Measurements from ENCODE around the gene LARGE1. TPM values are rescaled to one million over a fixed set of nuclear protein-coding genes. Genes with fewer than 3 reads are reported as not detected.

LARGE1 gene
- total RNA-seq, 2 experiments from 2014 or later: 0.58 to 1.1 TPM

- no peak overlapping the region for H3K4me3 Mint-ChIP-seq
- no peaks in the 10 kb centered on the region for H3K27me3 Mint-ChIP-seq
- no peak overlapping the region for H3K27ac Mint-ChIP-seq
- no peaks in the 10 kb centered on the region for H3K36me3 Mint-ChIP-seq
- ATAC-seq (no peak), DNase-seq (no peak)
- peaks cover 9% of the 10 kb centered on the region for H3K9me3 Mint-ChIP-seq (ENCODE audit: low read depth)
- CTCF ChIA-PET: interaction anchor here (1.3 to 1.4 kb wide), 2 partner anchors 60 to 218 kb away, joined by 3 read pairs; no protein-coding TSS in a partner anchor
- no peaks in the 10 kb centered on the region for H3K4me1 Mint-ChIP-seq
Observed at GRCh38 chr22:33519974-33520903, 400.0 kb downstream of the LARGE1 start.

GRCh38 chr22:33519071-33519973 is 401.0 kb downstream of the LARGE1 start:
- Mint-ChIP-seq H3K9me3 (ENCODE audit: low read depth) (peaks cover 9% of the 10 kb centered on the region), H3K27me3 (no peaks in the 10 kb centered on the region), H3K36me3 (no peaks in the 10 kb centered on the region), H3K4me3 (no peak overlapping the region), H3K4me1 (no peaks in the 10 kb centered on the region), H3K27ac (no peak overlapping the region)
- DNase-seq (no peak), ATAC-seq (no peak)
- CTCF ChIA-PET: interaction anchor here (0.8 to 1.3 kb wide), 2 partner anchors 44 to 217 kb away, joined by 3 read pairs; no protein-coding TSS in a partner anchor

DNA sequence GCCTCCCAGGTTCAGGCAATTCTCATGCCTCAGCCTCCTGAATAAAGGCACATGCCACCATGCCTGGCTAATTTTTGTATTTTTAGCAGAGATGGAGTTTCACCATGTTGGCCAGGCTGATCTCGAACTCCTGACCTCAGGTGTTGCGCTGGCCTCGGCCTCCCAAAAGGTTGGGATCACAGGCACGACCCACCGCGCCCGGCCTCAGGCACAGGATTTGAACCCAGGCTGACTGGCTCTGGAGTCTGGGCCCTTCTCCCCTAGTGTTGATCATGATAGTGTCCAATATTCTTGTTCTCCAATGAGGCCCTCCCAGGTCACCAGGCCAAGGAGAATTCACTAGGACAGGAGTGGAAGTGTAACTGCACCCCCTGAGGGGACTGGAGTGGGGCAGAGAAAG is 401.9 kb downstream of the LARGE1 start:
- H3K27ac Mint-ChIP-seq: no peak overlapping the region
- CTCF ChIA-PET: no interaction called here
- H3K27me3 Mint-ChIP-seq: no peaks in the 10 kb centered on the region

GRCh38 chr22:33515795-33516194 is 404.5 kb downstream of the LARGE1 start:
- CTCF ChIA-PET: no interaction called here
- Mint-ChIP-seq H3K9me3 (ENCODE audit: low read depth) (peaks cover 2% of the 10 kb centered on the region), H3K4me3 (no peak overlapping the region), H3K4me1 (no peaks in the 10 kb centered on the region), H3K27ac (no peak overlapping the region), H3K36me3 (no peaks in the 10 kb centered on the region), H3K27me3 (no peaks in the 10 kb centered on the region)
- no peak for ATAC-seq
- no peak for DNase-seq

More for the DNA sequence above, 401.9 kb downstream of the LARGE1 start:
- no peak for DNase-seq
- H3K4me3 Mint-ChIP-seq: no peak overlapping the region
- H3K36me3 Mint-ChIP-seq: no peaks in the 10 kb centered on the region
- H3K9me3 Mint-ChIP-seq (ENCODE audit: low read depth): peaks cover 9% of the 10 kb centered on the region
- ATAC-seq: no peak
- no peaks in the 10 kb centered on the region for H3K4me1 Mint-ChIP-seq

DNA sequence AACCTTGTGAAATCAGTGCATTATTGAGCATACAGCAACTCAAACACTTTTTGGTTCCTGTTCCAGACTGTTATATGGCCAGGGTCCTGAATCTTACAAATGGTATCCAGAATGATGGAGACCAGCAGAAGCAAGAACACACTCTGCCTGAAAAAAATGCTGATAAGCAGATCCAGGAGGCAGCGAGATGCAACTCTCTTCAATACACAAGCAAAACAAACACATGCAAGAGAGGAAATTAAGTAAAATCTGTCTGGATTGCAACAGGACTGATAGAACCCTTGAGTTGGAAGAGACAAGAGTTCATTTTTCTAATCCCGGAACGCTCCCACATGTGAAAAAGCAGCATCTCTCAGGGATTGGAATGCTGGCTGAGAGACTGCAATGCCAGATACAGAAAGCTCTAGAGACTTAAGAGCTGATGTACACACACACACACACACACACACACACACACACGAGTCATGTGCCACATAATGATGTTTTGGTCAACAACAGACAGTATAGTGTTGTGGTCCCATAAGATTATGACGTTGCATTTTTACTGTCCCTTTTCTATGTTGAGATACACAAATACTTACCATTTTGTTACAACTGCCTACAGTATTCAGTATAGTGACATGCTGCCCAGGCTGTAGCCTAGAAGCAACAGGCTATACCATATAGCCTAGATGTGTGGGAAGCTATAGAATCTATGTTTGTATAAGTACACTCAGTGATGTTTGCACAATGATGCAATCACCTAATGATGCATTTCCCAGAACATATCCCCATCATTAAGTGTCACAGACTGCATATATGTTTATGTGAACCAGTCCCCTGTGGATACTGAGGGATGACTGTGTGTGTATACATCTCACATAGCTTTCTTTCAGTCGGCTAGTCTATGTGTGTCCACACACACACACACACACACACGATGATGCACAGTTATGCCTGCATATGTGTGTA is 406.6 kb downstream of the LARGE1 start:
- peaks cover 2% of the 10 kb centered on the region for H3K9me3 Mint-ChIP-seq (ENCODE audit: low read depth)
- no peaks in the 10 kb centered on the region for H3K4me1 Mint-ChIP-seq
- no peaks in the 10 kb centered on the region for H3K36me3 Mint-ChIP-seq
- CTCF ChIA-PET: no interaction called here
- no peak overlapping the region for H3K4me3 Mint-ChIP-seq
- H3K27ac Mint-ChIP-seq: no peak overlapping the region
- no peak for ATAC-seq
- DNase-seq: no peak
- no peaks in the 10 kb centered on the region for H3K27me3 Mint-ChIP-seq

- H3K4me3 Mint-ChIP-seq: no peak overlapping the region
- no peak for ATAC-seq
- H3K4me1 Mint-ChIP-seq: no peaks in the 10 kb centered on the region
- no peaks in the 10 kb centered on the region for H3K36me3 Mint-ChIP-seq
- CTCF ChIA-PET: no interaction called here
- peaks cover 4% of the 10 kb centered on the region for H3K9me3 Mint-ChIP-seq (ENCODE audit: low read depth)
- no peak overlapping the region for H3K27ac Mint-ChIP-seq
- no peaks in the 10 kb centered on the region for H3K27me3 Mint-ChIP-seq
- no peak for DNase-seq
Observed at GRCh38 chr22:33512908-33513307, 407.4 kb downstream of the LARGE1 start.

GRCh38 chr22:33510429-33510904 is 409.8 kb downstream of the LARGE1 start:
- no peak for DNase-seq
- no peaks in the 10 kb centered on the region for H3K36me3 Mint-ChIP-seq

DNA sequence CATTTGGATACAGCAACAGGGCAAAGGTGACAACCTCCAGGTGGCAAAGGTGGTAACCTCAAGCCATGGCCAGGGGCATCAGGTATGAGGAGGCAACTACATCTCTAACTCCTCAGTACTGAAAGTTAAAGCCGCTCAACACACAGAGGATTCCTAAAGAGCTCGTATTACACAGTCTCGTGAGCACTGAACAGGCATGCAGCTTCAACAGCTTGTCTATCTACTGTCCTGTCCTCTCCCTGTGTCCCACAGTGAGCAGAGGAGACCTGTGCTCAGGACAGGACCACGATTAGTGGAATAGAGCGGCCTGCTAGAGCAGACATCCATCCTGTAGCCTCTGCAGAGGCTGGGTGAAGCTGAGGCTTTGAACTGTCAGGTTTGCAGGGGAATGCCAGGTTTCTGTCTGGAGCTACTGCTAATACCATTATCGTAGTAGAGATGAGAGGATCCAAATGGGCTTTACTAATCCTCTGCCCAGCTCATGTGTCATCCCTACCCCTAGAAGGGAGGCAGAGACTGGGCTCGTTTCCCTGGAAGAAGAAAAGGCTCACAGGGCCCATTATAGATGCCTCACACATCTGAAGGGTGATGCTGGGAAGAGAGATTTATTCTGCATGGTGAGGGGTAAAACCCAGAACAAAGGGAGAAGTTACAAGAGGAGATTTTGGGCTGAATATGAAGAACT is 415.2 kb downstream of the LARGE1 start:
- Mint-ChIP-seq H3K27ac (no peak overlapping the region), H3K4me1 (no peaks in the 10 kb centered on the region), H3K27me3 (no peaks in the 10 kb centered on the region), H3K4me3 (no peak overlapping the region), H3K36me3 (no peaks in the 10 kb centered on the region), H3K9me3 (ENCODE audit: low read depth) (peaks cover 4% of the 10 kb centered on the region)
- CTCF ChIA-PET: no interaction called here
- DNase-seq (no peak), ATAC-seq (no peak)

More at GRCh38 chr22:33510429-33510904, 409.8 kb downstream of the LARGE1 start:
- Mint-ChIP-seq H3K4me3 (no peak overlapping the region), H3K4me1 (no peaks in the 10 kb centered on the region), H3K9me3 (ENCODE audit: low read depth) (peaks cover 4% of the 10 kb centered on the region), H3K27ac (no peak overlapping the region), H3K27me3 (no peaks in the 10 kb centered on the region)
- ATAC-seq: no peak
- CTCF ChIA-PET: no interaction called here

DNA sequence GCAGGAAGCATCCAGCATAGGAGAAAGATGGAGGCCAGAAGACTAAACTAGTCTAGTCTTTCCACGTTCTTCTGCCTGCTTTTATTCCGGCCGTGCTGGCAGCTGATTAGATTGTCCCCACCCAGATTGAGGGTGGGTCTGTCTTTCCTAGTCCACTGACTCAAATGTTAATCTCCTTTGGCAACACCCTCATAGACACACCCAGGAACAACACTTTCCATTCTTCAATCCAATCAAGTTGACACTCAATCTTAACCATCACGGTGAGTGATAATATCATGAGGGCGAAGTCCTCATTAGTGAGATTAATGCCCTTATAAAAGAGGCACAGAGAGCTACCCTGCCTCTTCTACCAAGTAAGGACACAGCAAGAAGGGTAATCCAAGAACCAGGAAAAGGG is 424.2 kb downstream of the LARGE1 start:
- Mint-ChIP-seq H3K27me3 (no peaks in the 10 kb centered on the region), H3K36me3 (no peaks in the 10 kb centered on the region), H3K4me3 (no peak overlapping the region), H3K27ac (no peak overlapping the region), H3K9me3 (ENCODE audit: low read depth) (peaks cover 2% of the 10 kb centered on the region), H3K4me1 (peaks cover 2% of the 10 kb centered on the region)
- ATAC-seq (no peak), DNase-seq (no peak)
- CTCF ChIA-PET: no interaction called here

DNA sequence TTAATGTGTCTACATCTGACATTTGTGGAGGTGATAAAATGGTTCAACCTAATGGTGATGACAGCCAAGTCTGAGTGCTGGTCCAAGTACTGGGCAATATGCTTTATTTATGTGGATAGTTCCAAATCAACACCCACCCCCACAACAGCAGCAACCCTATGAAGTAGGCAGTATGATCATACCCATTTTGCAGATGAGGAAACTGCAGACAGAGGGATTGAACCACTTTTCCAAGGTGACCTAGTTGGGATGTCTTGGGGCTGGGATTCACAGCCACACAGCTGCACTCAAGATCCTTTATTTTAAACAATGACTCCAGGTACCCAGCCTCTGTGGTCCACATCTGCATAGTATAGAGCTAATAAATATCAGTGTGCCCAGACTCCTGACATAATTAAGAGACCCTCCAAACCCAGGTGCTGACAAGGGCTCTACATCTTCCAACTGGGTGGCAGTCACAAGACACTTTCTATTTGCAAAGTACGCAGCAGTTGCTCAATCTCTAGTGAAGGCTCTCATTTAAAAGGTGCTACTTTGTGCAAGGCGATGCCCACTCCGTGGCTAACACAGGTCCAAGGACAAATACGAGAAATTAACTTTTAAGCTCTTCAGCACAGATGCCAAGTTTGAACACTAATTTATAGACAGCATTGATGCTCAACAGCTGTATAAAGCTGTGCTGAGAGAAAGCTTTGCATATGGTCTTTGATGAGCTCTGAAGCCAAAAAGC is 426.6 kb downstream of the LARGE1 start:
- peaks cover 2% of the 10 kb centered on the region for H3K4me1 Mint-ChIP-seq
- no peaks in the 10 kb centered on the region for H3K36me3 Mint-ChIP-seq
- H3K4me3 Mint-ChIP-seq: no peak overlapping the region
- DNase-seq: no peak
- CTCF ChIA-PET: no interaction called here
- H3K27ac Mint-ChIP-seq: no peak overlapping the region
- no peak for ATAC-seq
- peaks cover 5% of the 10 kb centered on the region for H3K9me3 Mint-ChIP-seq (ENCODE audit: low read depth)
- no peaks in the 10 kb centered on the region for H3K27me3 Mint-ChIP-seq

GRCh38 chr22:33492210-33492651 is 428.0 kb downstream of the LARGE1 start:
- H3K9me3 Mint-ChIP-seq (ENCODE audit: low read depth): peaks cover 5% of the 10 kb centered on the region
- CTCF ChIA-PET: no interaction called here
- H3K4me3 Mint-ChIP-seq: no peak overlapping the region
- H3K27ac Mint-ChIP-seq: no peak overlapping the region
- DNase-seq (no peak), ATAC-seq (no peak)
- H3K27me3 Mint-ChIP-seq: no peaks in the 10 kb centered on the region
- no peaks in the 10 kb centered on the region for H3K36me3 Mint-ChIP-seq
- peaks cover 2% of the 10 kb centered on the region for H3K4me1 Mint-ChIP-seq

All from activated CD8-positive, alpha-beta memory T cell treated with anti-CD3 and anti-CD28 coated beads, Interleukin-2, amount 10 ng/mL, durations not matched to agents 7 days and 5 days (primary cell).